Activated CD4-positive, alpha-beta T cell treated with anti-CD3 and anti-CD28 coated beads for 48 hours (primary cell): Measurements from ENCODE around the gene COL11A1.

Source experiments
- DNase-seq: peaks from one replicate; pipeline ENCODE4 v3.0.0-alpha.2; 2020

Gene COL11A1

GRCh38 chr1:102897557-102897956 is 210.8 kb downstream of the COL11A1 start:
- no peak for DNase-seq

- DNase-seq = no peak
These were observed 211.6 kb downstream of the COL11A1 start for GRCh38 chr1:102896771-102897170.

GRCh38 chr1:102896286-102896685 is 212.0 kb downstream of the COL11A1 start:
- DNase-seq = no peak

- no peak for DNase-seq
These were observed 216.3 kb downstream of the COL11A1 start for GRCh38 chr1:102891868-102892625.

- DNase-seq = no peak
These were observed 221.7 kb downstream of the COL11A1 start for GRCh38 chr1:102886638-102887037.

- DNase-seq = no peak
These were observed 224.1 kb downstream of the COL11A1 start for GRCh38 chr1:102884238-102884637.

- DNase-seq = no peak
These were observed 228.8 kb downstream of the COL11A1 start for GRCh38 chr1:102879439-102879993.

- no peak for DNase-seq
These were observed 232.6 kb downstream of the COL11A1 start for GRCh38 chr1:102875756-102876155.

GRCh38 chr1:102872526-102872925 is 235.8 kb downstream of the COL11A1 start:
- no peak for DNase-seq

GRCh38 chr1:102872097-102872496 is 236.2 kb downstream of the COL11A1 start:
- DNase-seq = no peak

GRCh38 chr1:102863704-102864103 is 244.6 kb downstream of the COL11A1 start:
- DNase-seq = no peak

- DNase-seq = no peak
These were observed 247.1 kb downstream of the COL11A1 start for GRCh38 chr1:102861247-102861646.

- DNase-seq = no peak
These were observed 249.6 kb downstream of the COL11A1 start for GRCh38 chr1:102858695-102859094.

GRCh38 chr1:102857251-102857650 is 251.1 kb downstream of the COL11A1 start:
- DNase-seq = no peak

GRCh38 chr1:102853701-102854187 is 254.6 kb downstream of the COL11A1 start:
- DNase-seq = no peak

GRCh38 chr1:102853136-102853535 is 255.2 kb downstream of the COL11A1 start:
- DNase-seq = no peak

GRCh38 chr1:102852613-102853012 is 255.7 kb downstream of the COL11A1 start:
- no peak for DNase-seq

GRCh38 chr1:102851616-102852015 is 256.7 kb downstream of the COL11A1 start:
- DNase-seq = no peak

GRCh38 chr1:102842606-102843005 is 265.7 kb downstream of the COL11A1 start:
- no peak for DNase-seq

- no peak for DNase-seq
These were observed 267.6 kb downstream of the COL11A1 start for GRCh38 chr1:102840741-102841140.

- no peak for DNase-seq
These were observed 270.3 kb downstream of the COL11A1 start for GRCh38 chr1:102838016-102838415.

GRCh38 chr1:102837551-102837950 is 270.8 kb downstream of the COL11A1 start:
- DNase-seq = no peak

GRCh38 chr1:102836991-102837390 is 271.3 kb downstream of the COL11A1 start:
- DNase-seq = no peak

GRCh38 chr1:102834688-102835320 is 273.5 kb downstream of the COL11A1 start:
- no peak for DNase-seq
